Left ventricle myocardium inferior (tissue), 1 donor: ENCODE data around the gene EPB41L1. TPM values are rescaled to one million over a fixed set of nuclear protein-coding genes. Genes with fewer than 3 reads are reported as not detected.

Experiments used
- DNase-seq: peaks from one replicate; pipeline ENCODE4 v3.0.0-alpha.2; 2020
- H3K27ac ChIP-seq: fragments of 200-600 bp; replicated peaks from 2 replicates; pipeline ENCODE4 v1.8.0; 2021
- H3K27me3 ChIP-seq: fragments of 200-600 bp; 2 replicates; pipeline ENCODE4 v1.8.0; 2021; ENCODE audit warnings: low read depth
- H3K36me3 ChIP-seq: fragments of 200-600 bp; 2 replicates; pipeline ENCODE4 v1.8.0; 2021
- H3K4me1 ChIP-seq: fragments of 200-600 bp; 2 replicates; pipeline ENCODE4 v1.8.0; 2021
- H3K4me3 ChIP-seq: fragments of 200-600 bp; 2 replicates; pipeline ENCODE4 v1.8.0; 2021; ENCODE audit warnings: mild to moderate bottlenecking, moderate library complexity
- H3K9me3 ChIP-seq: fragments of 200-600 bp; replicated peaks from 2 replicates; pipeline ENCODE4 v1.8.0; 2021
- intact Hi-C: fragments of 100-400 bp; cut with micrococcal nuclease; formaldehyde crosslinking; loops from one replicate; pipeline ENCODE4 v1.11.0; 2022
- total RNA-seq: library from RNA; stranded (reverse); fragmentation: NEBNext Ultra II Directional; extraction: Animal tissue kit (Norgen Biotek cat#: 25700); gene quantifications from one replicate; pipeline ENCODE4 v1.2.1, GENCODE V29; 2021
- TF ChIP-seq, protein P1 (sequence below): fragments of 200-600 bp; IDR thresholded peaks from 2 replicates; pipeline ENCODE4 v1.8.0; 2021; ENCODE audit warnings: antibody characterized with exemption, mild to moderate bottlenecking, borderline replicate concordance
- donor health status: DM: no; HTN: yes; CAD: no; lungs with severe emphysema.

The EPB41L1 gene
- total RNA-seq, 1 donor from 2014 or later = 14.6 TPM

GRCh38 chr20:36155629-36155971 lies 1.1 kb downstream of the EPB41L1 start:
- no peaks in the 10 kb centered on the region for H3K9me3 ChIP-seq
- intact Hi-C loops = loop anchor here (5.0 kb wide), 1 partner anchor 42 kb away; no protein-coding TSS in a partner anchor
- H3K27me3 ChIP-seq = no peaks in the 10 kb centered on the region
- DNase-seq = no peak
- H3K4me1 ChIP-seq = peaks cover 50% of the 10 kb centered on the region
- H3K4me3 ChIP-seq = peak overlapping the region; percentile 77
- TF ChIP-seq, protein P1, sequence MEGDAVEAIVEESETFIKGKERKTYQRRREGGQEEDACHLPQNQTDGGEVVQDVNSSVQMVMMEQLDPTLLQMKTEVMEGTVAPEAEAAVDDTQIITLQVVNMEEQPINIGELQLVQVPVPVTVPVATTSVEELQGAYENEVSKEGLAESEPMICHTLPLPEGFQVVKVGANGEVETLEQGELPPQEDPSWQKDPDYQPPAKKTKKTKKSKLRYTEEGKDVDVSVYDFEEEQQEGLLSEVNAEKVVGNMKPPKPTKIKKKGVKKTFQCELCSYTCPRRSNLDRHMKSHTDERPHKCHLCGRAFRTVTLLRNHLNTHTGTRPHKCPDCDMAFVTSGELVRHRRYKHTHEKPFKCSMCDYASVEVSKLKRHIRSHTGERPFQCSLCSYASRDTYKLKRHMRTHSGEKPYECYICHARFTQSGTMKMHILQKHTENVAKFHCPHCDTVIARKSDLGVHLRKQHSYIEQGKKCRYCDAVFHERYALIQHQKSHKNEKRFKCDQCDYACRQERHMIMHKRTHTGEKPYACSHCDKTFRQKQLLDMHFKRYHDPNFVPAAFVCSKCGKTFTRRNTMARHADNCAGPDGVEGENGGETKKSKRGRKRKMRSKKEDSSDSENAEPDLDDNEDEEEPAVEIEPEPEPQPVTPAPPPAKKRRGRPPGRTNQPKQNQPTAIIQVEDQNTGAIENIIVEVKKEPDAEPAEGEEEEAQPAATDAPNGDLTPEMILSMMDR = no peak
- no peaks in the 10 kb centered on the region for H3K36me3 ChIP-seq
- H3K27ac ChIP-seq = peak overlapping the region; percentile 82

DNA sequence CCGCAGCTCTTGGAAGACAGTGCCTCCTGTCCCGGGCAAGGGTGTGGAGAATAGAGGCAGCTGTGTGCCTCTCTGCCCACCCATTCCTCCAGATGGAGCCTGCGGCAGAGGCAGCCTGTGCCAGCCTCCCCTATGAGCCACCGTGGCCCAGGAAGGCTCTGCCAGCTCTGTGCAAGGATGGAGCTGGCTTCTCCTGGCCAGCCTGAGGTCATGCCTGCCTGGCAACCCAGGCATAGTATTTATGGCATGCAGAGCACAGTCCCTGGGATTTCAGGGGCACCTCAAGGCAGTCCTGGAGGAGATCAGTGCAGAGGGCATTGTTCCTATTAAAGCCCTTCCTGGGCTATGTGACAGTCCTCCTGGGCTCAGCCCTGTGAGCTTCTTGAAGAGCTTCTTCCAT lies 1.5 kb downstream of the EPB41L1 start:
- intact Hi-C loops = loop anchor here (5.0 kb wide), 1 partner anchor 41 kb away; no protein-coding TSS in a partner anchor
- no peaks in the 10 kb centered on the region for H3K27me3 ChIP-seq
- H3K36me3 ChIP-seq = no peaks in the 10 kb centered on the region
- no peak for DNase-seq
- H3K27ac ChIP-seq = no peak overlapping the region
- TF ChIP-seq, protein P1 = no peak
- peaks cover 46% of the 10 kb centered on the region for H3K4me1 ChIP-seq
- no peaks in the 10 kb centered on the region for H3K9me3 ChIP-seq
- H3K4me3 ChIP-seq = peak overlapping the region; percentile 77

- TF ChIP-seq, protein P1 = no peak
- H3K4me3 ChIP-seq = no peak overlapping the region
- no peak overlapping the region for H3K27ac ChIP-seq
- no peaks in the 10 kb centered on the region for H3K9me3 ChIP-seq
- no peak for DNase-seq
- peaks cover 52% of the 10 kb centered on the region for H3K4me1 ChIP-seq
- no peaks in the 10 kb centered on the region for H3K27me3 ChIP-seq
- intact Hi-C loops = loop anchor here (5.0 kb wide), 1 partner anchor 40 kb away; no protein-coding TSS in a partner anchor
- H3K36me3 ChIP-seq = no peaks in the 10 kb centered on the region
Observed at GRCh38 chr20:36157610-36158009, 3.1 kb downstream of the EPB41L1 start.

- intact Hi-C loops = loop anchor here (5.0 kb wide), 1 partner anchor 39 kb away; no protein-coding TSS in a partner anchor
- peaks cover 52% of the 10 kb centered on the region for H3K4me1 ChIP-seq
- H3K9me3 ChIP-seq = no peaks in the 10 kb centered on the region
- H3K27me3 ChIP-seq = peaks cover under 1% of the 10 kb centered on the region
- DNase-seq = no peak
- no peak overlapping the region for H3K27ac ChIP-seq
- H3K4me3 ChIP-seq = no peak overlapping the region
- H3K36me3 ChIP-seq = no peaks in the 10 kb centered on the region
- TF ChIP-seq, protein P1 = no peak
Observed at GRCh38 chr20:36158160-36158741, 3.7 kb downstream of the EPB41L1 start.

GRCh38 chr20:36159833-36160232 lies 5.3 kb downstream of the EPB41L1 start:
- no peak for DNase-seq
- Histone ChIP-seq H3K4me1 (peaks cover 41% of the 10 kb centered on the region), H3K4me3 (no peak overlapping the region), H3K27me3 (peaks cover 9% of the 10 kb centered on the region), H3K36me3 (no peaks in the 10 kb centered on the region), H3K9me3 (no peaks in the 10 kb centered on the region), H3K27ac (no peak overlapping the region)
- TF ChIP-seq, protein P1 = no peak
- intact Hi-C loops = loop anchor here (5.0 kb wide), 1 partner anchor 37 kb away; no protein-coding TSS in a partner anchor
